HG03520 (cell line): ENCODE data around the gene ZNF628.

ENCODE experiments used
- ATAC-seq: cut with Tn5 transposase; IDR thresholded peaks from one replicate; pipeline ENCODE4 v1.9.1; 2021; ENCODE audit warnings: mild to moderate bottlenecking, moderate library complexity; ENCODE audit not compliant: unreplicated experiment

ZNF628 gene

DNA sequence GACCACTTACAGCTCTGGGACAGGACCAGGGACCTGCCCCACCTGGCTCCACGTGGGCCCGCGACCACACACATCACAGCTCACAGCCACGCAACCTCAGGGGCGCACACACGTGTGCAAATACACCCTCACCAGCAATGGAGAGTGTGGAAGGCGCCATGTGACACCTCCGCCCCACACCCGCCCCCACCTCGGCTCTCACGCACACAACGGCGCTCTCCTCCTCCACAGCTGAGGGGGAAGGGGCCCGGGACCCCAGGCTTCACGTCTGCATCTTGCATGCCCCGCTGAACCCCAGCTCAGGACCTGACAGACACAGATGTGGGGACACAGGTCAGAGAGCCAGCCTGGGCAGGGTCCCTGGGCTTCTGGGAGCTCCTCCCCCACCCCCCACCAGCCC, 26.9 kb upstream of the ZNF628 start:
- no peak for ATAC-seq

DNA sequence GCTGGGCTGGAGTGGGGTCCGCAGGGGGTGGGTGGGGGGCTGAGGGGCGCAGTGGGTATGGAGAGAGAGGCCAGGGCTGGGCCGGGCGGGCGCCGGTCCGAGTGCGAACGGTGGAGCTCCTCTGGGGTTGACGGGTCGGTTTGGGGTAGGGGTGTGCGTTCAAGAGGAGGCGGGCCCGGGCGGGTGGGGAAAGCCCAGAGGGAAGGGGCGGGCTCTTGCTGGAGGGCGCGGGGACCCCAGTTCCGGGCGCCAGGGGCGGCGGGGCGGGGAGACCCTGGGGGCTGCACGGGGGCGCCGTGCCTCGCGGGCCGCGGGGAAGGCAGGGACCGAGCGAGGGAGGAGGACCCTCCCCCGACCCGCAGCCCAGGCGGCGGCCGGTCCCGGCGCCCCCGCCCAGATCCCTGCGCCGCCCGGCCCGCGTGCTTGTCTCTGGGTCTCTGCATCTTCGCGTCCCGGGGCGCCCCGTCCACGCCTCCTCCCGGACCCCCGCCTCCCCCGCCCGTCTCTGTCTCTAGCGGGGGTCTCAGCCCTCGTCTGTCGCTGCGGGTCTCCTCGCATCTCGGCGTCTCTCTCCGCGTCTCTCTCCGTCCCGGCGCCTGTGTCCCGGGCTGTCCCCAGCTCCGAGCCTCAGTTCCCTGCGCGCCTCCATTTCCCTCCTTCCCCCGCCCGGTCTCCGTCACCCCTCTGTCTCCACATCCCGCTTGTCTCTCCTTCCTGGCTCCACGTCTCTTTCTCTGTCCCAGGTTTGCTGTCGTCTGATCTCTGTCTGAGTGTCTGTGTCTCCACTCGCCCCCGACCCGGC, 25.1 kb upstream of the ZNF628 start:
- ATAC-seq = no peak

DNA sequence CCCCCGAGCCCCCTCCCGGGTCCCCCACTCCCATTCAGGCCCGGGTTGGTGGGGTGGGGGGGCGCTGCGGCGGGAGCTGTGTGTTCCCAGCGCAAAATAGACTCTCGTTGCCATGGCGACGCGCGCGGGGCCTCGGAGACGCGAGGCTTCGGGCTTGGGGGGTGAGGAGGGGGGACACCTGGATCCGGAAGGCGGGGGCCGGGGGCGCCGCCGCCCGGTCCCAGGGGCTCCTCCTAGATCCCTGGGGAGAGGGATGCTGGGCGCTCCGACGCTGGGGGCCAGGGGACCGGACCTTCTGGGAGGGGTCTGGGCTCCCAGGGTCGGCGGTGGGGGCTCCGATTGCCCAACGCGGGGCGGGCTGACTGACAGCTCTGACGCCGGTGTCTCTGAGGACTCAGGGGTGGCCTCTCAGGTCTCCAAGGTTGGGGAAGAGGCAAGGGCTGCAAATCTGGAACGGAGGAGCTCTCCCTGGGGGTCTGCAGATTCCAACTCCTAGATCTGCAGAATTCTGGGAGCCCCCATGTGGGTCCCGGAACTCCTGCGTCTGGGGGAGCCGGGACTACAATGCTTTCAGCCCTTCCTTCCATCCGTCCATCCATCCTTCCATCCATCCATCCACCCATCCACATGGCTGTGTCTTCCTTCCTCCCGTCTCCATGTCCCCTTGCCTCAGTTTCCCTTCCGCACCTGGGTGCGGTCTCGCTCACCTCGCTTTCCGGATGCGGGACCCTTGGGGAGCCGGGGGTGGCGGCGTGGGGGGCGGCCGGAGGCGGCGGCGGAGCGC, 24.3 kb upstream of the ZNF628 start:
- no peak for ATAC-seq

DNA sequence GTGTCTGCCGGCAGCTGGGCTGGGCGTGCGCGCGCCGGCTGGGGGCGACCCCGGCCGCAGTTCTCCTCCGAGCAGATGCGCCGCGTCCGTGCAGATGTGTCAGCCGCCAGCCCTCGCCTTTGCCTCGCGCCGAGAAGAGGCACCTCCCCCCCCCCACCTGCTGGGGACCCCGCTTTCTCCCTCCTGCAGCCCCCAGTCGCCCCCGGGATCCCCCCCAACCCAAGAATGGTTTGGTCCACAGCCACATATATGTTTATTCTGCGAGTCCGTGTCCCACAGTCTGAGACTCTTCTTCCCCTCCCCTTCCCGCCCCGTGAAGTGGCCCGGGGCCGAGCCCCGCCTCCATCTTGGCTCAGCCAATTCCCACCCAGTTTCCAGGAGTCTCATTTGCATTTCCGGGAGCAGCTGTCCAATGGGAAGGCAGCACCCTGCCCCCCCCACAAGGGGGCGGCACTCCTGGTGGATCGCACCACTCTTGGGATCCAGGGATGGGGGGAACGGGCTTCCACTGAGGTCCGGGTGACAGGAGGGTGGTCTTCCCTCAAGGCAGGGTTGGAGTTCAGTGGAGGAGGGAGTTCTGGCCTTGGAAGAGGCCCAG, 23.6 kb upstream of the ZNF628 start:
- no peak for ATAC-seq

- no peak for ATAC-seq
Observed at GRCh38 chr19:55453511-55454260, 22.7 kb upstream of the ZNF628 start.

- no peak for ATAC-seq
Observed at GRCh38 chr19:55454787-55455243, 21.6 kb upstream of the ZNF628 start.

GRCh38 chr19:55455576-55456235, 20.7 kb upstream of the ZNF628 start:
- ATAC-seq = no peak

GRCh38 chr19:55456347-55456746, 20.1 kb upstream of the ZNF628 start:
- ATAC-seq = no peak

DNA sequence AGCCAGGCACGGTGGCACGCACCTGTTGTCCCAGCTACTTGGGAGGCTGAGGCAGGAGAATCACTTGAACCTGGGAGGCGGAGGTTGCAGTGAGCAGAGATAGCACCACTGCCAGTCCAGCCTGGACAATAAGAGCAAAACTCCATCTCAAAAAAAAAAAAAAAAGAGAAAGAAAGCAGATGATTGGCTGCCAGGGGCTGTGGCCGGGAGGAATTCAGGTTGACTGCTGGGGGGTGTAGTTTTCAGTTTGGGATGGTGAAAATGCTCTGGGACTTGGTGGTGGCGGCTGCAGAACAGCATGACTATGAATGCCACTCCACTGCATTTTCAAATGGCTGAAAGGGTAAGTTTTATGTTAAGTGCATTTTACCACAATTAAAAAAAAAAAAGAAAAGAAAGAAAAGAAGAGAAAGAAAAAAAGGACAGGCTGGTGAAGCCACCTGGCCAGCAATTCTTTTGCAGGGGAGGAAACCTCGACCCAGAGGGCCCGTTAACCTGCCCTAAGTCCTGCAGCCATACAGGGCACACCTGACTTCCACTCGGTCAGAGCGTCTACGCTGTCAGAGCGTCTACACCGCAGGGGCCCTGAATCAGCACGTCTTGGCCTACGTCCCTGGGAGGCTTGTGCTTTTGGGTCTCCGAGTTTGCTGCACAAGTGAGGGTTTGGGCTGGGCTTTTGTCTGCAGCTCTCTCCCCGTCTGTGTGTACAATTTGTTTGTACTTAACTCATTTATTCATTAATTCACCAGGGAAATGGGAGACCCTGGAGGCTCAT, 18.5 kb upstream of the ZNF628 start:
- no peak for ATAC-seq

DNA sequence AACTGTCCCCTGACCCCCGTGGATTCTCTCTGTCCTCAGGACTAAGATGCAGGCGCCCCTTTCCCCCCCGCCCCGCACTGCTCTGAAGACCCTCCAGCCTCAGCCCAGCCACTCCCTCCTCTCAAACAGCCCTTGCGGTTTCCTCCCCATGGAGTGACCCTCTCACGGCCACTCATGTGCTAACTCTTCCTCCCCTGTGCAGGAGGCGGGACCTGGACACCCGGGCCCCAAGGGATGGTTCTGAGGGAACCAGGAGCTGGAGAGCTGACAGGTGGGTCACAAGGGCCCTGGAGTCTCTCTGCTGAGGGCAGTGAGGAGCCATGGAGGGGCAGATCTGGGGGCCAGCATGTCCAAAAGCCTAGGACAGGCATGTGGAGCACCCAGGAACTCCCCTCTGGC, 16.9 kb upstream of the ZNF628 start:
- no peak for ATAC-seq

GRCh38 chr19:55459950-55460657, 16.3 kb upstream of the ZNF628 start:
- no peak for ATAC-seq

DNA sequence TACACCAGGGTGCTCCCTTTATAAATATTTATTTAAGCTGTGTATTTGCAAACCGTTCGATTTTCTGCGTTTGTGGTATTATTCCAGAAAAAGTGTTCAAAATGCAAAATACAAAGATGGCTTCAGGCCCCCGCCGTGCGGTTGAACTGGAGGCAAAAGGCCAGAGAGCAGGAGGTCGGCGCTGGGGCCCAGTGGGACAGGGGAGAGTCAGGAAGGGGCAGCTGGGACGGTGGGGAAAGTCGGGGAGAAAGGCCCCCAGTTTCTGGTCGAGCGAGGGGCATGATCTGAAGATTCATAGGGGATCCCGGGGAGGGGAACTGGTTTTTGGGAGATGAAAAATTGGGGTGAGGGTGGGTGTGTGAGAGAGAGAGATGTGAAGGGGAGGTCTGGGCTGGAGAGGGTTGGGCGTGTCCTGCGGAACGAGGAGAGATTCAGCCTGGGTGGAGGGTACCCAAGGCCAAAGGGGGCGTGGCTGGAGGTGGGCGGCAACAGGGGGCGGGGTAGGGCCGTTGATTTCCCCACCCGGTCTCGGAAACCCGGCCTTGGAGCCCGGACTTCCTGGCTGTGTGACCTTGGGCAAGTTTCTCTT, 15.7 kb upstream of the ZNF628 start:
- ATAC-seq = no peak

DNA sequence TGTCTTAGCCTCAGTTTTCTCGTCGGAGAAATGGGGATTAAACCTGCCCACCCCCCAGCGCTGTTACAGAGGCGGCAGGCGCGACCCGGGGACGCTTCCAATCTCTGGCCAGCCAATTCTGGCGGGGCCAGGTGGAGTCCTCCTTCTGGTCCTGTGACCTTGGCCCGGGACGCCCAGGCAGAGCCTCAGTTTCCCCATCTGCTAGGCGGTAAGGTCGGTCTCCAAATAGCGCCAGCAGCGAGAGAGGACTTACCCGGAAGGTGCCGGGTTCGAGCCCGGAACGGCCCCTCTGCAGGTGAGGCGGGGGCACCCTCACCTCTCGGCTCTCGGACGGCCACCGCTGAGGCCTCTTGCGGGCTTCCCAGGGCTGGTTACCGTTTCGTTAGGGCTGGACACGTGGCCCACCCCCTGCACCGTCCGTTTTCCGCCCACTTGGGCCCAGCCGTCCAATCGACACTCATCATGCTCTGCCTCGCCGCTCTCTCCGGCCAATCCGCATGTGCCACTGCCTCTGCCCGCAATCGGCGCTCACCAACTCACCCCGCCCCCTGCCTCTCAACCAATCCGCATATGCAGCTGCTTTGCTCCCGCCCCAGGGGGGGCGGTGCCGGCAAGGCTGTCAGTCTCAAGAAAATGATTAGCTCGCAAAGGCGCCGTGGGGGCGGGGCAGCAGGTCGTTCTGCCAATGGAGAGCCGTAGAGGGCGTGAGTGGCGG, 15.0 kb upstream of the ZNF628 start, which contains the start of gene ISOC2:
Gene ISOC2, minus strand, starts transcription at position 384 of the 715 bp plus-strand sequence. CDS start 5,156 bp downstream, outside the sequence.
- ATAC-seq = peak; percentile 91

GRCh38 chr19:55461974-55462626, 14.3 kb upstream of the ZNF628 start:
- no peak for ATAC-seq

DNA sequence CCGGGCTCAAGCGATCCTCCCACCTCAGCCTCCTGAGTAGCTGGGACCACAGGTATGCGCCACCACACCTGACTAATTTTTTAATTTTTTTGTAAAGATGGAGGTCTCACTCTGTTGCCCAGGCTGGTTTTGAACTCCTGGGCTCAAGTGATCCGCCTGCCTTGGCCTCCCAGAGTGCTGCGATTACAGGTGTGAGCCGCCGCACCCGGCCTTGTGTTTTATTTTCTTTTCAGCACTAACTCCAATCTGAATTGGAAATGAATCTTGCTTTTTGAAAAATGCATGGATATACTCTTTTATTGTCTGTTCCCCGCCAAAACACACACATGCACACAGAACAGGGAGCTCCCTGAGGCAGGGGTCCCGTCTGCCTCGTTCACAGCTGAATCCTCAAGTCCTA, 13.7 kb upstream of the ZNF628 start:
- no peak for ATAC-seq

GRCh38 chr19:55463583-55464031, 12.8 kb upstream of the ZNF628 start:
- no peak for ATAC-seq

- no peak for ATAC-seq
Observed at GRCh38 chr19:55464039-55464661, 12.3 kb upstream of the ZNF628 start.
